Activated CD8-positive, alpha-beta memory T cell treated with anti-CD3 and anti-CD28 coated beads for 1 hour (primary cell): ENCODE data around the gene SLC16A12.
"Not testable (repeated sequence)": the region's sequence is repeated elsewhere in the genome, so short reads cannot be mapped to it uniquely, and the experiment has no call there.

ENCODE experiments used
- DNase-seq, 2 donors: peaks; one replicate each; pipeline ENCODE4 v3.0.0-alpha.2; 2020; ENCODE audit warnings: low read depth in 1 of 2; ENCODE audit errors: extremely low read depth in 1 of 2

SLC16A12 gene

DNA sequence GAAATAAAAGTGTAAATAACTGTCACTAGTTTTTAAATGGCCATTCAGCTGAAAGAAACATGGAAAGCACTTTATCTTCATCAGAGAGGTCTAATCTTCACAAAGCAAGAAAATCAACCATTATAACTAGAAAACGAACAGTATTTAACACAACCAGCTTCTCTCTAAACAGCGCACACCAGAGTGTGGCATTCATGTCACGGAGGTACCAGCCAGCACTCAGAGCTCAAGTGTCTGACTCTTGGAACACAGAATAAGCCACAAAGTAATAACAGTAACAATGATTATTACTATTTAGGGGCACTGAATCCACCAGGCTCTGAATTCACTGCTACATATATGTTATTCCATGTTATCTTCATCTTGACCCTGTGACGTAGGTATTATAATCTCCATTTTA is 60.9 kb downstream of the SLC16A12 start:
- no peak for DNase-seq

DNA sequence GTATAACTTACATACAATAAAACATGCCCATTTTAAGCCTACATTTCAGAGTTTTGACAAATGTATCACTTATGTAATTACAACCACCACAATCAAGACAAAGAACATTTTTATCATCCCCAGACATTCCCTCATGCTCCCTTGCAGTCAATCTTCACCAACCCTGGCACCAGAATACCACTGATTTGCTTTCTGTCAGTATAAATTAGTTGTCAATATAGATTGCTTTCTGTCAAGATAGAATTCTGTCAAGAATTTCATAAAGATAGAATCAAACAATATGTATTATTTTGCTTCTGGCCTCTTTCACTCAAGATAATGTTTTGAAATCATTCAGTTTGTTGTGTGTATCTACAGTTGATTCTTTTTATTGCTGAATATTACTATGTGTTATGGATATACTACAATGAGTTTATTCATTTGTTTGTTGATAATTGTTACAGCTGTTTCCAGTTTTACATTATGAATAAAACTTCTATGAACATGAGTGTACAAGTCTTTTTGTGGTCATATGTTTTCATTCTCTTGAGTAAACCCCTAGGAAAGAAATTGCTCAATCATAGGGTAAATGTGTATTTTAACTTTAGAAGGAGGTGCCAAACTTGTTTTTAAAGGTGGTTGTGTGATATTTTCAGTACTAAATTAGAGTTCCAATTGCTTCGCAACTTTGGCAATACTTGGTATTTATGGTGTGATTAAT is 64.1 kb downstream of the SLC16A12 start:
- DNase-seq = no peak

DNA sequence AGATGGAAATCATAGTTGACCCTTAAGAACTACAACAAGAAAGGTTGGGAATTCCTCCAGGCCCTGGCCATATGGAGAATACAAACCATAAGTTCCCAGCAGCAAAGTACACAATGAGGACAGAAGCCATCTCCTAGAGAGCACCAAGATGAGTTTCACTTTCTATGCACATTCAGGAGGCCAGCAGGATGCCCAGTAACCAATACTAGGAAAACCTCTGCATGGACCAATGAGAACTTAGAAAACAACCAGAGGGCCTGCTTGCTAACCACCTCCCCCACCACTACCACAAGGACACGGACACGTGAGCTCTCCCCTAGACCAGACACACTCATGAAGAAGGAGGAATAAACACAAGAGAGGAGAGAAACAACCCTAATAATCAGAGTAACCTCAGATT is 64.8 kb downstream of the SLC16A12 start:
- DNase-seq = no peak

DNA sequence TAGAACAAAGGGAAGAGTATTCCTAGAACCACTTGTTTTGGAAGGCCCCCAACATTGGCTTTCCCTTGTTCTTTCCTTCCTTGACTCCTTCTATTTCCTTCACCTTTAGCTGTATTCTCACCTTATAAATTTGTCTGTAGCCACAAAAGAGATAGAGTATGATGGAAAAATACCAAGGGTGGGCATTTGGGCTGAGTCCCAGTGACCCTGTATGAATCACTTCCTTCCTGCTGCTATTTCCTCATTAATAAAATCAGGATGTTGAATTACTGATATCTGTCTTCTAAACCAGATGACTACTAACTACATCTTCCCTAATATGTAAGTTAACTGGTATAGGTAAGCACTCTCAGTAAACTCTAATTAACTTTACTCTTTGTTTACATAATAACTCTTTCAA is 65.9 kb downstream of the SLC16A12 start:
- no peak for DNase-seq

DNA sequence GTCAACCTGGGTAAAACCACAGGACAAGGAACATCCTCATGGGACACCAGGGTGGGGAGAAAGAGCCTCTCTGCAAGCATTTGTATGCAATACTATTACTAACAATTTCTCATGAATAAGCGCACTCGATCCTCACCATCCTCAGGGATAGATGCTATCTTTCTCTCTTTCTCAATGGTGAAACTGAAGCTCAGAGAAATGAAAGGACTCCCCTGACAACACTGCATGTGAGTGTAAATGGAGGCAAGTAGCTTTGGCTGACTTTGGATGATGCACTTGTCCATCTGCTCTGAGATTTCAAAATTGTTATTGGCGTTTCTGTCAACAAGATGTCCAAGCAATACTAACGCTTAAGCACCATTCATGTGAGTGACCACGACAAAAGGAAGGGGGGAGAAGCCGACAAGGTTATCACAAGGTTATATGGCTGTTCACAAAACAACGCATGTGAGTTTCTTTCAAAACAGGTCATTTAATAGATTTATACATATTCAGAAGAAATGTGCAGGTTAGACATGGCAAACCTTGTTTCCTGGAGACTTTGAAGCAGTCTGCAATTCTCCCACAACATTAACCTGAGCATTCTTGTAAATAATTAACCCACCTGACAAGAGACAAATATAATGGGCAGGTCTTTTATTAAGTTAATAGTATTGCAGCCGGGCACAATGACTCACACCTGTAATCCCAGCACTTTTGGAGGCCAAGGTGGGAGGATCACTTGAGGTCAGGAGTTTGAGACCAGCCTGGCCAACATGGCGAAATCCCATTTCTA is 67.0 kb downstream of the SLC16A12 start:
- no peak for DNase-seq

DNA sequence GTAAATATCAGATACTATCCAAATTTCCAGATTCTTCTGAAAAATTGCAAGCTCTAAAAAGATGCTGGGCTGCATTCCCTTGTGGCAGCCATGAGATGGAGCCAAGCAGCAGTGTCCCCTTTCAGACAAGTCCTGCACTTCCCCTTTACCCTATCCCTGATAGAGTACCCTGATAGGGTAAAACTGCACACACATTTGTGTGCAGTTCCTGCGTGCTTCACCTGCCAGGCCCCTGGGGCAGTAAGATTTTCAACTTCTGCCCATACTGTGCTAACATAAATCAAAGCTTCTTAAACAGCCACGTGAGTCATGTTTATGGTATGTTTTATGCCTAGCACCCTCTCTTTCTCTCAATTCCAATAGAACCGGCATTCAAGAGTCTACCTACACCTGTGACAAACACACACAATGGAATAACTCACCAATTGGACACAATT is 68.8 kb downstream of the SLC16A12 start:
- DNase-seq = no peak

DNA sequence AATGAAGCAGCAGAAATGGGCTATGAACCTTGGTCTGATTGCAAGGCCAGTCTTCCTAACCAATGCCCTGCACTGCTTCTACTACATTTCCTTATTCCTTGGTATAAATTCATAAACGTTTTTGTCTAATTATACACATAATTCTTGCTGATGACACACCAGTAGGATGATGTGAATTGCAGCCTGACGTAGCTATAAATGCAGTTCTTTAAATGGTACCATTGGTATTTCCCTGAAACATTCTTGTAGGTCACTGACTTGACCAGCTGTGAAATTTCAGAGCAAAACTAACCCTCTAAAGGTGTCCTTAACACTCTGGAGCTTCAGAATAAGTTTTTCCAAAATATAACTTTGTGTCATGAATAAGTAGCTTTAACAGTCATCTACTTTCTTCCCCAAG is 70.2 kb downstream of the SLC16A12 start:
- no peak for DNase-seq

DNA sequence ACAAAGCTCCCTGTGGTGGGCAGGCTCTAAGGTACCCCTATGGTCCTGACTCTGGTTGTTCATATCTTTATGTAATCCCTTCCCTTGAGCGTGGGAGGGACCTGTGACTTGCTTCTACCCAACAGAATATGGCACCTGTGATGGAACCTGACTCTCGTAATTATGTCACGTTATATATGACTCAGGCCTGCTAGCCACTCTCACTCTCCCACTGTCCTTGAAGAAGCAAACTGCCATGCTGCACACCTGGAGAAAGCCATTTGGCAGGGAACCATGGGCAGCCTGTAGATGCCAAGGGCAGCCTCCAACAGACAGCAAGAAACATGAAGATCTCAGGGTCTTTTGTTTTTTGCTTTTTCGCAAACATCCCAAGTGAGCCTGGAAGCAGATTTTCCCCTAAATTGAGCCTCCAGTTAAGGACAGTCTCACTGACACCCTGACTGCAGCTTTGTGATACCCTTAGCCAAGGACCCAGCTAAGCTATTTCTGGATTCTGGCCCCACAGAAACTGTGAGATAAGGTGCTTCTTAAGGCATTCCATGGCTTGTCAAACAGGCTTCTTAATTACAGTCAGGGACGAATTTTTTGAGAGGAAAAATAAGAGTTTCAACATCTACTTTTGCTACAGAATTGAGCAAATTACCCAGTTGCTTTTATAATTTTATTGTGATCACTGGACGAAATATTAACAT is 71.4 kb downstream of the SLC16A12 start:
- DNase-seq = no peak

DNA sequence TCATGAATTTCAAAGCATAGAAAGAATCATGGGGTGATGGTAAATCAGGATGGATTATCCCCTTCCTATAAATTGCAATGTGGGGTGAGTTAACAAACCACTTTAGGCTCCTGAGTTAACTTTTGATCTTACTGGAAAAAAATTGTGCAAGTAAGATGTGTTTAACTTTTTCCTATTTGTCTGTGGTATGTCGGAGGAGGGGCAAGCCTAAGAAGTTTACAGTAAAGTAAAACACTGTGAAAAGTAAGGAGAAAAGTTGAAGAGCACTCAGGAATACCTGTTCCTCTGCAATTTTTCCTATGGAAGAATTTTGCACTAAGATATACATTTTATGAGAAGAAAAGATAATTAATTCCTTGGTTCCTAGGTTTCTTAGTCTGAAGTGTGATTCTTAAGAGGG is 76.6 kb downstream of the SLC16A12 start:
- no peak for DNase-seq

DNA sequence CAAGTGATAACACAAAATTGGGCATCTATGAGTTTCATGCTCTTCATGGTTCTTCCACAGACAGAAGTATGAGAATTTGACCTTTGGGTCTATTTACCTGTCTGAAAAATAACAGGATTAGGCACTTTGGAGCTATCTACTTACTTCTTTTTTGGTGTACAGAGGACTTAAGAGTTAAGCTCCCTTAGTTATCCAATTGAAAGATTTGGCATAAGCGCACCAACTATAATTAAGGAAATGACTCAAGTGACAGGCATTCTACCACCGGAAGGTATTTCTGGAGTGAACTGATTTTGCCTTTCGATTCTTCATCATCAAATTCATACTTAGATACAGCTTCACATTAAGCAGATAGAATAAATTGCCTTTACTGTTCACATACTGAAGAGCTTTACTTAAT is 77.1 kb downstream of the SLC16A12 start:
- no peak for DNase-seq

DNA sequence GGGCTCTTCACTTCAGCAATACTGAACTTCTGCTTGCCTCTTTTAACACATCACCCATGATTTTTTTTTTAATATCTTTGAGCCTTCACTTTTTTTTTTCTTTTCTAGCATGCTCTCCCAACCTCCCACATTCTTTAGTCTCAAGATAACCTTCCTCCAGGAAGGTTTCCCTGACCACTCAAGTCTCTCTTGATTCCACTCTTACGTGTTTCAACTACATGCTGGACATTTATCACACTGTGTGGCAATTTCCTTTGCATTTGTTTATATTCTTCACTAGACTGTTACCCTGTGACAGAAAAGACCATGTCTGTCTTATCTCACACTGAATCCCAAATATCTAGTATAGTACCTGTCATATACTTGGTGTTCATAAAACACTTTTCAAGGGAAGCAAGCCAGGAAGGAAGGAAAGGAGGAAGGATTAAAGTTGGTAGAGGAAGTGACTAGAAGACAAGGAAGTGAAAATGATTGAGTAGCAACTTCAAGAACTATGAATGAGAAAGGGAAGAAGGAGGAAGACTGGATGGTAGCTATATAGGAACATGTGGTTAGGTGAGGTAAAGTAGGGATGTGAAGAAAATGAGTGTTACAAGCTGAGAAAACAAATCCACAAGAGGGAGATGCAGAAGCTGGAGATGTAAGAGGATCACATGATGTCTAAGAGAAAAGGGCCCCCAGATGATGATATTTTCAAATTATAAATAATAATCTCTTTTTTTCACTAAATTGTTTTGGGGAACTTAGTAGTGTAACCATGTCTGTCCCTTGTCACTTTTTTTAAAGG is 80.6 kb downstream of the SLC16A12 start:
- DNase-seq = no peak

DNA sequence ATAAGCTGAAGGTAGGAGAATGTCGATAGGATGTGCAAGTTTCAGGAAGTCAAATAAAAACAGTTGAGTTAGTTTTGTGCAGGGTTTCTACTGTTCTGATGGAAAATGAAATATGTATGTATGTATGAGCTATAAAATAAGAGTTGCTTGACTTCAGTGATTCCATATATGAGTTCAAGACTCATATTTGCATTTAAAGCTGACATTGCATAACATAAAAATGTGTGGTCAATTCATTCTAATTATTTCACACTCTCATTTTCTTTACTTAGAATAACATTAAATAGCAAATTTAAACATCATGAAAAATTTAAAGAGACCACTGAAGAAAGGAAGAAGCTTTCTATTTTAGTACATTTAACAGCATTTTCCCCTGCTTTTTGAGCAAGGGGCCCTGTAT is 83.2 kb downstream of the SLC16A12 start:
- DNase-seq = no peak

DNA sequence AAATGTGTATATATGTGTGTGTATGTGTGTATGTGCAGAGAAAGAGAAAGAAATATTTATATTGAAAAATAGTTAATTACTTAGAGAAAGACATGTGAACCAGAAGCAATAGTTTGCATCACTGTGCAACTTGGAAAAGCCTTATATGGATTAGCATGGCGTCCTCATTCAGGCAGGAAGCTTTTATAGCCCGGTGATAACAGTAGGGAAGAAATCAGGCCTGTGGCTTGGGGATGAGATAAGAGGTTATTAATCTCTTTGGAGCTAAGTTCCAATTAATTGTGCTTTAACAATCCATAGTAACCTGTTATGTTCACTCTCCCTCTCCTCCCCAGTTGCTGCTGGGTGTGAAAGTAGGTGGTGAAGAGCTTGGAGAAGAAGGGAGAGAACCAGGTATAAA is 84.5 kb downstream of the SLC16A12 start:
- no peak for DNase-seq

DNA sequence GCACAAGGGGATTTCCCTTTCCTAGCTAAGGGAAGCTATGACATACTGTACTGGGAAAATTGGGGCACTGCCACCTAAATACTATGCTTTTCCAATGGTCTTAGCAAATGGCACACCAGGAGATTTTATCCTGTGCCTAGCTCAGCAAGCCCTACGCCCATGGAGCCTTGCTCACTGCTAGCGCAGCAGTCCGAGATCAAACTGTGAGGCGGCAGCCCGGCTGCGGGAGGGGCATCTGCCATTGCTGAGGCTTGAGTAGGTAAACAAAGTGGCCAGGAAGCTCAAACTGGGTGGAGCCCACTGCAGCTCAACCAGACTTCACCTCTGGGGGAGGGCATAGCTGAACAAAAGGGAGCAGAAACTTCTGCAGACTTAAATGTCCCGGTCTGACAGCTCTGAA is 90.6 kb downstream of the SLC16A12 start:
- not testable (repeated sequence) for DNase-seq

DNA sequence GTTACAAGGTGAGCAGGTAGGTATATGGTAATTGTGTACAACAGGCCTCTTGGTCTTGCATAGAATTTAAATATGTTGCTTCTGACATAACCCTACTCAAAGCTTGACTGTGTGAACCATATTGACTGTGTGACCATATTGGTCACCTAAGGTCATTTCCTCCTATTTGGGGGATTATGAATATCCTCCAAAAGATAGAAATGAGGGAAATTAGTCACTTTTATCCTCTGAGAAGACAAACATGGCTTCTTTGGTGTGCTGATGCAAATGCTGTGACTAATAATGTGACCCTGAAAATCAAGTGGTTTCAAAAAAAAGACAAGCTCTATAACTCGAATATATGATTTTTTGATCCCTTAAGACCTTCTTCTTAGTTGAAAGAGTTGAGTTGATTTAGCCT is 93.1 kb downstream of the SLC16A12 start:
- DNase-seq = no peak

DNA sequence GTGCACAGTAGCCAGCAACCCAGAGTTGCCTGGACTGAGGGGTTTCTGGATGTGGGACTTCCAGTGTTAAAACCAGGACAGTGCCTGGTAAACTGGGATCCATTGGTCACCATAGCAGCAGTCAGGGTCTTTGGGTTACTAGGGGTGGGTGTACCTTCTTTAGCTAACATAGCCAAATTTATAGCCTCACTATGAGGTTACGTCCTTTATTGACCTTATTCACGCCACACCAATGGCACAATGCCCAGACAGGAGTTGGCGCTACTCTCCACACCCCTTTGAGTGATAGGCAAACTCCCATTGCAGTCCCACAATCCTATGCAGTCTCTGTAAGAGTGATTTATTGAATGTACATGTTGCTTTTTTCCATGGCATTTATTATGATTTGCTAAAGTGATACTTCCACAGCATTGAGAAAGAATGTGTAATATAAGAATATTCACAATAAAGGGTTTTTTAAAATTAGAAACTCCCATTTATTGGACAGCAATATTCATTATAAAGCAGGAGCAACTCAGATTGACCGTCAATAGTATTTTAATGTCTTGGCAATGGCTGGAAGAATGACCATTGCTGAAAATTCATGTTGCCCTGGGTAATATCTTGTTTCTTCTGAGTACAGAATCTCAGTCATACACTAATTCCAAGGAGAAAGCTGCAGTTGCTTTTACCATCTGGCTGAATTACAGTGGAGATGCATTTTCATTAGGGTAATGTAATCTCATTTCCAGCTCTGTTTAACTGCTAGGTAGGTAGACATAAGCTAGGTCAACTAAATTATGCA is 95.0 kb downstream of the SLC16A12 start:
- DNase-seq = no peak

DNA sequence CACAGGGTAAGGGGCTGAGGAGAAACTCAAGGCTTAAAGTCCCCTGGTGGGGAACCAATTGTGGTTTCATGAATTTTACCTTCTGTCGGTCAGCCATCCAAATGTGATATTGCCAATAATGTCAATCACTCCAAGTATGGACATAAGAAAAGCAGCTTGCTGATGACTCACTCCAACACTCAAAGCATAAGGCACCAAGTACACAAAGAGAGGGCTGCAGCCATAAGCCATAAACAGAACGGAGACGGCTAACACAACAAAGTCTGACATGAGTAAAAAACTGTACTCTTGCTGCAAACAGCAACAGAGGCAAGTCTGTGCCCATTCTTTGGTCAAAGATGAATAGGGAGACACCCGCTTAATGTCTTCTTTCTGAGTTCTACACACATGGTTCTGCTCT is 96.9 kb downstream of the SLC16A12 start:
- no peak for DNase-seq

DNA sequence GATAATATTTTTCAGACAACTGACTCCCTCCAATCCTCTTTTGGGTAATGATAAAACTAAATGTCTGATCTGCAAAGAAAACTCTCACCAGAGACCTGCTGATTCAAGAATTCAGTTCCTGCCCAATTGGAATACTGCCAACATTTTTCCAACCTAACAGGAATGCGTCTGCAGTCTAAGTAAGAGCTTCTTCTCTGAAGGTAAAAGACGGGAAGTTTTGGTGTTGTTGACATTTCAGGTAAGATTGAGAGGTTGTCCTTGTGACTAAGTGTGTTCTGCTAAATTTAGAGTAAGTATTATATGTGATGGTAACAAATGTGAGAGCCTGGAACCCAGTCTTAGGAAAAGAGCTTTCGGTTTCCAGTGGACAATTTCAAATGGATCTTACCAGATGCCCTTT is 103.4 kb downstream of the SLC16A12 start:
- DNase-seq = no peak

DNA sequence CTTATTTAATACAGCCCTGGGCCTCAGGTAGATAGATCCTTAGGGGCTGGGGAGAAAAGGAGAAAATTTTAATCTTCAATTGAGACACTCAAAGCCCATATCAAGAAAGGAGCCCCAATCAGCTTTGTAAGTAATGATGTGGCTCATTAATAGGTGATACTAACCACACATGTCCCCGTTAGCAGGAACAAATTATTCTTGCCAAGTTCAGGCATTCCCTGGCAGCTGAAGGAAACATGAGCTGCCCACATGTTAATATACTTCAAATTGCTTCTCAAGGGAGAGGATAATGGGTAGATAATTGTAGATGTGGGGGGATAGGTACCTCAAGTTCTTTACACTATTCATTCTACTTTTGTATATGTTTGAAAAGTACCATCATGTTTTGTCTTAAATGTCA is 106.5 kb downstream of the SLC16A12 start:
- DNase-seq = no peak

DNA sequence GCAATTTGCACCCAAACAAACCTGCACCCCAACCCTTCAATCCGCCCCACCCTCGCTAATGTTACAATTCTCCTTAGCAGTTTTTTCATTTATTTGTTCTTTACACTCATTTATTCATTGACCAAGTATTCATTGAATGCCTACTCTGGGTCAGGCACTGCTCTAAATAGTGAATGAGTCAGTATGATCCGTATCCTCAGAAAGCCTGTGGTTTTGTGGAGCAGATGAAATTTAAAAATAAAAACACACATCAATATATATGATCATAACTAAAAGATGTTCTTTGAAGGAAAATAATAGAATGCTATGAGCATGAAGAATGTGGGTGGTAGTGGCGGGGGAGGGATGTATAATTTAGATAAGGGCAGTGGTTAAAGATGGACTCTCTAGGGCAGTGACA is 107.8 kb downstream of the SLC16A12 start:
- DNase-seq = no peak
